ENCODE measurements around the gene ALG12. TPM values are rescaled to one million over a fixed set of nuclear protein-coding genes. Genes with fewer than 3 reads are reported as not detected.

ALG12 gene
- total RNA-seq, 1 donor from 2014 or later: 20.6 TPM

DNA sequence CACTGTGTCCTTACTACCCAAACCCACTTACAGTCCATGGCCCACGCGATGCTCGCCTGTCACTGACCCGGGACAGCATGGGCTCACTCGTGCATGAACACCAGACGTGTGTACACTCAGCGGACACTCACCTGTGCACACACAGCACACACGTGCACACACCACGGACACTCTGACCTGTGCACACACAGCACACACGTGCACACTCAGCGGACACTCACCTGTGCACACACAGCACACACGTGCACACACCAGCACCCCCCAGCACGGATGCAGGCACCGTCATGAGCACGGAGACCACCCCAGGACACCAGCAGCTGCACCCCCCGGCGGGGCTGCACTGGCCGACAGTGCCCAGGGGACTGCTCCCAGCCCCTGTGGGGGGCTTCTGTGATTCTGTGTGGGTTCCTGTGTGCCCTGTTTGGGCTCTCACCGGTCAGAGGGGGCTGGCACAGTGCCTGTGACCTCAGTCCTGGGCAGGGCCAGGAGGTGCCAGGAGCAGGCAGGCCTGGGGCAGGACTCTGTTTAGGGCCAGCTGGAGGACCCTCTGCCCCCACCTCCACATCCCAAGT lies 20.4 kb upstream of the ALG12 start:
- H3K4me1 Mint-ChIP-seq (ENCODE audit: low read depth): peaks cover 16% of the 10 kb centered on the region
- H3K27me3 Mint-ChIP-seq (ENCODE audit: low read depth): no peaks in the 10 kb centered on the region
- no peaks in the 10 kb centered on the region for H3K36me3 Mint-ChIP-seq (ENCODE audit: low read depth)
- no peaks in the 10 kb centered on the region for H3K9me3 Mint-ChIP-seq (ENCODE audit: low read depth)
- H3K27ac Mint-ChIP-seq (ENCODE audit: unreplicated experiment): no peak overlapping the region
- no peak for TF ChIP-seq CTCF (IDR thresholded peaks at IDR 0.05)
- no peak overlapping the region for H3K4me3 Mint-ChIP-seq (ENCODE audit: unreplicated experiment)
- no peak for DNase-seq (ENCODE audit: low spot score)

DNA sequence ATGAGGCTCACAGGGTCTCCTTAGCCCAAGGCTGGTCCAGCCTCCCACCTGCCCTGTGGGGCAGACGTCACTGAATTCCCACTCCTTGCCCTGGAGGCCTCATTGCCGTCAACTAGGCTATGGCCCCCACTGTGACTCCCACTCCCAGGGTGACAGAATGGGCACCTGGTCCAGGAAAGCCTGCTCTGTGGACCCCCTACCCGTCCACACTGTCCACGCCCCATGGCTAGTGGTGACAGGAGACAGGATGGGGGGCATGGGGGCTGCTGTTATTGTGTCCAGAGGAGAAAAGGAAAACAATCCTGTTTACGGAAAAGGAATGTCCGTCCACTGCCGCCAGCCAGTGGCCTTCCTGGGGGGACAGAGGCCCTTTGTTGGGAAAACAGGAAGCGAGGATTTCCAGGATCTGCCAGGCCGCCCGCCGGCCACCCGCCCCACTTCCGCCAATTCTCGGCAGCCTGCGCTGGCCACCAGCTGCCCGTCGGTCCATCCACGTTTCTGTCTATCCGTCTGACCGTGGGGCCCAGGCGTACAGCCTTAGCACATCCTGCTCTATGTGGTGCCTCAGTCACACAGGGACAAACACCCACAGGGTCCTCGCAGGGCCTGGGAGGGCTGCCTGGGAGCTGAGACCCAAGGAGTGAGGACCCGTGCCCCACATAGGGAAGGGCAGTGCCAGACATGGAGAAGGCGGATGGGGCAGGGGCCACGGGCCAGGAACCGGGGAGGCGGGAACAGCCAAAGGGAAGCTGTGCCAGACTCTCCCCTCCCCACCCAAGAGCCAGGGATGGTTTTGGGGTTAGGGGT lies 19.7 kb upstream of the ALG12 start:
- no peak overlapping the region for H3K4me3 Mint-ChIP-seq (ENCODE audit: unreplicated experiment)
- H3K9me3 Mint-ChIP-seq (ENCODE audit: low read depth): no peaks in the 10 kb centered on the region
- DNase-seq (ENCODE audit: low spot score): no peak
- H3K27ac Mint-ChIP-seq (ENCODE audit: unreplicated experiment): no peak overlapping the region
- H3K27me3 Mint-ChIP-seq (ENCODE audit: low read depth): no peaks in the 10 kb centered on the region
- no peaks in the 10 kb centered on the region for H3K36me3 Mint-ChIP-seq (ENCODE audit: low read depth)
- no peak for TF ChIP-seq CTCF (IDR thresholded peaks at IDR 0.05)
- H3K4me1 Mint-ChIP-seq (ENCODE audit: low read depth): peaks cover 22% of the 10 kb centered on the region

GRCh38 chr22:49936973-49937757 lies 18.9 kb upstream of the ALG12 start:
- Mint-ChIP-seq H3K36me3 (ENCODE audit: low read depth) (no peaks in the 10 kb centered on the region), H3K27me3 (ENCODE audit: low read depth) (no peaks in the 10 kb centered on the region), H3K4me3 (ENCODE audit: unreplicated experiment) (peak overlapping the region; percentile 49), H3K9me3 (ENCODE audit: low read depth) (no peaks in the 10 kb centered on the region), H3K4me1 (ENCODE audit: low read depth) (peaks cover 22% of the 10 kb centered on the region), H3K27ac (ENCODE audit: unreplicated experiment) (peak overlapping the region; percentile 54)
- no peak for TF ChIP-seq CTCF (IDR thresholded peaks at IDR 0.05)
- no peak for DNase-seq (ENCODE audit: low spot score)

DNA sequence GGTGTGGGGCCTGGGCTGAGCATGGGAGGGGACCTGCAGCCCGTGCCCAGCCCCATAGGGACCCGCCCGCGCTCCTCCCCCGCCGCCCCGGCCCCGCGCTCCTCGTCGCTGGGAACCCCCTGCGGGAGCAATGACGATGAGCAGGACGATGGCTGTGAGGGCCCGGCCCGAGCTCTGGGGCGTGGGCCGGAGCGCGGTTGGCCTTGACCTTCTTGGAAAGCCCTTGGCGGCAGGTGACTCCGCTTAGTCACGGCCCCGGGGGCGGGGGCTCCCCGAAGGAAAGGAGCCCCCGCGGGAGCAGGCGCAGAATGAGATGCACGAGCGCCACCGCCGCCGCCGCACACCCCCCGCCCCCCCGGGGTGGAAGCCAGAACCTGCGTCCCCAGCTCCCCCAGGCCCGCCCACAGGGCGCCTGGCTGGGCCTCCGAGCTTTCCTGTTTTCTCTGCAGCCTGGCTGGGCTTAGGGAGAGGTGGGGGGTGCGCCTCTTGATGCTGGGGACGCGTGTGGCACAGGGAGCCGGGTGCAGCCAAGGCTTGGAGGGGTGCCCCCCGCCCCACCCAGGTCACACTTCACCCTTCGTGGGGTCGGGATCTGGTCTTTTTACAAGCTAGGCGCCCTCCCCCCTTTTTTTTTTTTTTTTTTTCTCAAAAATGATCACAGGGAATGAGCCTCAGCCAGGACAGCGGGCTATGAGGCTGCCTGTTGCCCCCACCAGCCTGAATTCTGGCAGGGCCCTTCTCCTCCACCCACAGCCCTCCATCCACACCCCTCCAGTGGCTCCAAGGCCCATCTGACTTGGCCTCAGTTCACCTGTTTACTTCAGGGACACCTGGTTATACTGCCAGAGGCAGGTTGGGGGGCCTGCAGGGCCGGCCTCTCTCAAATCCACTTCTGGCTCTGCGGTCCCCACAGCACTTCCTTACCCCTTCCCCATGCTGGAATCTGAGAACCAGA lies 18.1 kb upstream of the ALG12 start:
- TF ChIP-seq CTCF (IDR thresholded peaks at IDR 0.05): no peak
- no peak for DNase-seq (ENCODE audit: low spot score)
- Mint-ChIP-seq H3K27ac (ENCODE audit: unreplicated experiment) (peak overlapping the region; percentile 17), H3K4me3 (ENCODE audit: unreplicated experiment) (peak overlapping the region; percentile 49), H3K4me1 (ENCODE audit: low read depth) (peaks cover 23% of the 10 kb centered on the region), H3K36me3 (ENCODE audit: low read depth) (no peaks in the 10 kb centered on the region), H3K27me3 (ENCODE audit: low read depth) (no peaks in the 10 kb centered on the region), H3K9me3 (ENCODE audit: low read depth) (no peaks in the 10 kb centered on the region)
